Measurements from ENCODE around the gene LPP.

The LPP gene

DNA sequence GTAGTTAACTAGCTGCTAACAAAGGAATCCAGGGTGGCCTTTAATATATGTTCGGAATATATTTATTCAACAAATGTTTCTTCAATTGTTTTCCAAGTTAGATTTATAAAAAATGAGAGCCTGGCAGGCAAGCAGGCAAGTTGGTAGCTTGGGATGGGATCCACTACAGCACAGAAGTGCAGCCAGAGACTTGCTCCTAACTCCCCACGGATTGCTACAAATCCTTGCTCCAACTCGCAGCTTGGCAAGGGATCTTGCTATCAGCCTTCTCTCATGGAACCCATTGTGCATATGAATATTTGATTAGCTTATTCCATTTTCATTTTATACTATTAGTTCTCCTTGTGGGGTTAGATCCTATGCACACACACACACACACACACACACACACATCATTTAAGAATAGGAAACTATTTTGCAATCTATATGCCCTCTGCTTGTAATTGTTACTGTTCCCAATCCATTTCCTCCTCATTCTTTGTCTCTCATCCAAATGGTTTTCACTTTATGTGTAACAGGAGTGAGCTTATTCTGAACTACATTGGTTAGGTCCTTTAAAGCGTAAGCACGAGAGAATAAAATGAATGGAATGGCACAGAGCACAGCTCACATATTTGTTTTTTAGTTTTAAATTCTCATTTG lies 505.6 kb downstream of the LPP start:
- no peak for DNase-seq

DNA sequence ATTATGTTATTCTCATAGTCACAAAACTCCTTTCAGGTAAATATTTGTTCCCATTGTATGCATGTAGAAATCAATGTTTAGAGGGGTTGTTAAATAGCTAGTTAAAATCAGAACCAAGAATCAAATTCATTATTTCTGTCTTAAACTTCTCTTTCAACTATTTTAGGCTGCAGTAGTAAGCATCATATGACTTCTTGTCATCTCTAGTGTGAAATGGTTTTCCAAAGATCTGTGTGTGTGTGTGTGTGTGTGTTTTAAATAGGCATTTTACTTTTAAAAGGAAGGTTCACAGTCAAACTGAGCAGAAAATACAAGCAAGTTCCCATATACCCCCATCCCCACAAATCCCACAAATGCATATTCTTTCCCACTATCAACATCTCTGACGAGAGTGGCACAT lies 506.5 kb downstream of the LPP start:
- DNase-seq = no peak

DNA sequence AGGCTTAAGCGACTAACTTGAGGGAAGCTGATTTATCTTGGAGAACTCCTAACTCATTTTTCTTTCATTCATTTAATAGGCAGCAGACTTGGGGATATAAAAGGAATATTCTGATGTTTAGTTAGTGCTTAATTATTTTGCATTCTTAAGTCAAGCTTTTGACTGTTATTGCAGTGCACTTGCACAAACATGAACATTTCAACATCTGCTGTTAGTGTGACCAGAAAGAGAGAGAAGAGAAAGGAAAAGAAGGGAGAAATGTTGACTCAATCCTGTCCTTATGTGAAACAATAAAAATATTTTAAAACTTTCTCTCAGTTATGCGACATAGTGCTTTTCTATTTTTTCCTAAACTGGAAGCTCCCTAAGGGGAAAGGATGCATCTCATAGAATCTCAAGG lies 507.8 kb downstream of the LPP start:
- DNase-seq = no peak

DNA sequence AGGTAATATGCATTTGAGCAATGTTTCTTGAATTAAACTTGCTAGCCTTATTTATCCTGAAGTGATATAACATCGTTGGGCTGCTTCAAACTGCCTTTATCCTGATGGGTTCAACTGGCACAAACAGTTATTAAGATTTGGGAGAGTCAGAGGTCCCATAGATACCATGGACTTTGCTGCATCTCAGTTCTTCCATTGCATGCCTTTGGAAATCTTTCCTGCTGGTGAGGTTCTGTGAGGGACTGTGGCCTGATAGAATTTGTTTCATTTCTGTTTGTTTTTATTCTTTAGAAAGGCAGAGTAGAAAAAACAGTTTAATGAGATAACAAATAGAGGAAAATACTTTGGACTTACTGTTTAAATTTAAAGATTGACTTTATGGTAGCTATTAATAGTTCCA lies 508.3 kb downstream of the LPP start:
- DNase-seq = no peak

DNA sequence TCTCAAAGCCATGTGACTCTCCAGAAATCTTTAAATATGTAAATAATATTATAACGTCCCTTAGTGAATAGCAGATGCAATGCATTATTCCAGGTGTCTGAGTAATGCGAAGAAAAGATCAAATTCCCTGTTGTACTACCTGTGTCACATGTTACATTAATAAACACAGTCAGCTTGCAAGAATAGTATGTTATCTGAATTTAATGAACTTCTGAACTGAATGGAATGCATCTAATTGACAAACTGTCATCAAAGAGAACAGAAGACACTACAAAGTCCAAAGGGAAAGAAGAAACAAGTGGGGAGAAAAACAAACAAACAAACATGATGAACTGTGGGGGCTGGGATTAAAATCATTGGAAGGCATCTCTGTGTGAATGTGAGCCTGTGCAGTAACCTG lies 508.8 kb downstream of the LPP start:
- DNase-seq = no peak

DNA sequence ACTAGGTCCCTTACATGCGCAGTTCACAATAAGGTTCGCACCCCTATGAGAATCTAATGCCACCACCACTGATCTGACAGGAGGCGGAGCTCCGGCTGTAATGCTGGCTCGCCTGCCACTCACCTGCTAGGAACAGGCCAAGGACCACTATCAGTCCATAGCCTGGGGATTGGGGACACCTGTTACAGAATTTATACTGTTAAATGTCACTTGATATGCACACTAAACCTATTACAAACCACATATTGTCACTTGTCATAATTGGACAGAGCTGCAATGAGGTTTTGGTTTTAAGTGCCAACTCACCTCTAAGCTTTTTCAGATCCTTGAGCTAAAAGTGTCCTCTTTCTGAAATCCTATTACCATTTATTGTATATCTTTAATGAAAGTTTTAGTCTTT lies 509.9 kb downstream of the LPP start:
- DNase-seq = no peak

DNA sequence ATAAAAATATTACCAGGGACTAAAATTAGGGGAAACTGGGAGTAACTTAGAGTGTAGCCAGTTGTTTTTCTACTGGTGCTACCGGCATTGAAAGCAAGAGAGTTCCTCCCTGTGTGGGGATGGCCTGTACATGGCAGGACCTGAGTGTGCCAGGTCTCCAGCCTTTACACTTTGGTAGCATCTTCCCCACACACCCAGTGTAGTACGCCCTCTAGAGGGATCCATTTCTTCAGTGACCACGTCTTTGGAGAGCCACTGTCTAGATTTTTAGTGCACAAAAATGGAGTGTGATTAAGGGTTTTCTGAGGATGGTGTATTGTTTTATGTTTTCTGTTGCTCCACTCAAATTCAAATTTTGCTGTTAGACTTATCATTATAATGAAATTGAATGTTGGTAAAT lies 510.8 kb downstream of the LPP start:
- DNase-seq = no peak

DNA sequence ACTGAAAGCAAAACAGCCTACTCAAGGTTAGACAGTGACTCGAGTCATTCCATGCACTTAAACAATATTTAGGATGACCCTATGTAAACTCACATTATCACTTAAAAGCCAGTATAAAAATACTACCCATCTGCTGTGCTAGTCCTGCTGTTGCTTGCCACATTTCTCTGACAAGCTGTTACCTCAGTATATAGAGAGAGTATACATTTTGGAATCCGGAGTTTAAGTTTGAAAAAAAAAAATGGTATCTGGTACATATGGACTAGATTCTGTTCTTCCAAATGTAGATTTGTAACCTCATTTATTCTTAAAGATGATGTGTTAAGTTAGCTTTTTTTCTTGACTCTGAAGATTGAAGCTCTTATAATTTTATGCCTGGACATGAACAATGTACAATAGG lies 514.0 kb downstream of the LPP start:
- DNase-seq = no peak

DNA sequence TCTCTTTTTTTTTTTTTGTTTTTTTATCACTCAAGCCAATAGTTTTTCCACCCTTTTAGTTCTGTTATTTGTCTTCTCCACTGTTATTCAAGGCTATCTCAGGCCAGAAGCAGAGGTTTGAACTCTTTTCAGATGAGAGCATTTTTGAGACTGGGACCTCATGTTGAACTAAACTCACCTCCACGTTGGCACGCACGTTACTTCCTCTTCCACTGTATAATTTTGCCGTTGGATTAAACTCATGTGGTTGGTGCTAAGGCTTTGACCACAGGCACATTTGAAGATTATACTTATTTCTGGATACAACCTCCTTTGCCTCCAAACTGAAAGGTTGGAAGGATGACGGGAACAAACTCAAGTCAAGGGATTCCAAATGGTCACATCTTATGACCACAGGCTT lies 516.5 kb downstream of the LPP start:
- DNase-seq = no peak

DNA sequence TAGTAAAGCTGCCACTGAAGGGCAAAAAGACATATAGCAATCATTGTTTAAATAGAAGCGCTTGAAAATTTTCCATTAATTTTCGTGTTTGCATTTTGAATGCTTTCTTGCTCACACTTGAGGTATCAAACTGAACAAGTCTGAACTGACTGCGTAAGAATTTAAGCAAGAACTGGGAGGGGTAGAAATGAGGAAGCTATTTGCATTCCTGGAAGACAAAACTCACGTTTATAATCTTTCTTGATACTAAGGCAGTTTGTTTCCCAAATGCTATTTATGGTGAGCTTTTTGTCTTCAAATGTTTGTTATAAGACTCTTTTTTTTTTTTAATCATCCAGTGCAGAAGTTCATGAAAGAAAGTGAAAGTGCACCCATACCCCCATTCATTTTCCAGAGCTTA lies 518.0 kb downstream of the LPP start:
- no peak for DNase-seq

DNA sequence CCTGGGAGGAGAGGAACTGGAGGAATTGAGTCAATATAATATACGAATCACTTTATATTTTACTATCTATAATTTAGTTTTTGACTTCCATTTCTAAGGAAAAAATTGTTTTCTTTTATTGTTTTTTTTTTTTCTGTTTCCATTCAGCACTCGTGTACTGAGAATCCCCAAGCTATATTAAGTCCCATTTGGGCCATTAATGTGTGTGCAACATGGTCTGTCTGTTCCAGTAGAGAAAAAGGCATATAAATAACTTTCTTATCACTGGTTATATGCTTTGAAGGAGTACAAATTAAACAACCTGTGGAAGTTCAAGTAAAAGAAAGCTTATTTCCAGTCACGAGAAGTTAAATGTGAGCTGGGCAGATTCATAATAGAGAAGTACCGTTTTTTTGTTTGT lies 518.9 kb downstream of the LPP start:
- no peak for DNase-seq

DNA sequence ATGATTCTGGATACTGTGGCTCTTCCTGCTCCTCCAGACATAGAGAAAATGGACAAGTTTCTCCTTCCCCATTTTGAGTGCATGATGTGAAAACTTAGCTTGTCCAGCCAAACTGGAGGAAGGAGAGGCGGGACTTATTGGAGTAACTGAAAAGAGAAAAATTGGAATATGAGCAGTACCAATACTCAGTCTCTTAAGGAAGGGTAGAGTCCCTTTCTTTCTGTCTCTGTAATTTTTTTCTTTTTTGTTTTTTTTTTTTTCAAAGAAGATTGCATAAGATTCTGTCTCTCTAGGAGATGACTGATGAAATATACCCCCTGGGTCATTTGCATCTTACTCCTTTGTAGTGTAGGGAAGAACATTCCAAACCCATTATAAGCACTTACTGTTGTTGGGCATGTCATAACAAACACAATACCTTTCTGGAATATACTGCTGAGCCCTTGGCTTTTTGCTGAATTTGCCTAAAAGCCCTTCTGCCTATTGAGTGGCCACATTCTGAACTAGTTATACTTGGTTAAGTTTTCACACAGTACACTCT lies 519.8 kb downstream of the LPP start:
- DNase-seq = peak; percentile 84

DNA sequence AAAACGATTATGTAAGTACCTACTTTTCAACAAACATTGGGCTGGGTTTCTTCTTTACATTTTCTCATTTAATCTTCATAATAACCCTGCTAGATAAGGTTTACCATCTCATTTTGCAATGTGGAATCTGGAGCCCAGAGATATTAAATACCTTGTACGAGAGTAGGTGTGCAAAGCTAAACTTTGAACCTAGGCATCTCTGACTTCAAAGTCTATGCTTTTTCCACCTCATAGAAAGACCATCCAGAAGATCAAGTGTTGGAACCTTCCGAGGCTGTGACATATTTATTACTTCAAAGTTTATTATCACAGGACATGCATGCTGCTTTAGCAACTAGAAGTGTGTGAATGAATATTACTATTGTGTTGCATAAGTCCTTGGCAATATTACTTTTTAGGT lies 520.6 kb downstream of the LPP start:
- DNase-seq = no peak

DNA sequence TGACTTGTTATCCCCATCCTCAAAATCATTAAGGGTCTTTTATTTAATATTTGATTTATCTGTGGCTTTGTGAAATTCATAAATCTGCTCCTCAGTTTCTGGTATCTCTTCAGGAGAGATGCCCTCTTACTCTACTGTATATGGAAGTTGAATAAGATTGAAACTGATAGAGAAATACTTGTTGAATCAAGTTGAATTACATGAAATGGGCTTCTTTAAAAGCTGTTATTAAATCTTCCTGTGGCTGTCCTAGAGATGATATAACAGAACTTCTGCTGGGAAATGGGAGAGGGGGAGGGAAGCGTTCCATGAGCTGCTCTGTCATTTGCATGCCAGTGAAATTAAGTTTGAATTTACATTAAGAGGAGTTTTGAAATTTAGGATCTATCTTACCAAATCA lies 523.4 kb downstream of the LPP start:
- DNase-seq = no peak

DNA sequence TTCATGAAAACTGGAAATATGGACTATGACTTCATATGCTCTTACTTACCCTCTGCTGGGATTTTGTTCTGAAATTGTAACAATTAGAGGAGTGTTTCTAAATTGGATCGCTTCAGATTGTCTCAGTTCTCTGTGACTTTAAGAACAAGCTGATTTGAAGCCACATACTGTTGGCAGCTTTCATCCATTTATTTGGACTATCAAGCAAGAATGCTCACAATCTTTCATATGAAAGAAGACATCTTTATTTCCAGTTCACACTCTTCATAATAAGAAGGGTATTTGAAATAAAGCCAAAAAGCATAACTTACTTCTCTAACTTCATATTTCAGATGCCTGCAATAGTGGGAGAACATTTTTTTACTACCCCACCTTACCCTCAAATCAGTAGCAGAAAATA lies 526.2 kb downstream of the LPP start:
- peak; percentile 63 for DNase-seq

DNA sequence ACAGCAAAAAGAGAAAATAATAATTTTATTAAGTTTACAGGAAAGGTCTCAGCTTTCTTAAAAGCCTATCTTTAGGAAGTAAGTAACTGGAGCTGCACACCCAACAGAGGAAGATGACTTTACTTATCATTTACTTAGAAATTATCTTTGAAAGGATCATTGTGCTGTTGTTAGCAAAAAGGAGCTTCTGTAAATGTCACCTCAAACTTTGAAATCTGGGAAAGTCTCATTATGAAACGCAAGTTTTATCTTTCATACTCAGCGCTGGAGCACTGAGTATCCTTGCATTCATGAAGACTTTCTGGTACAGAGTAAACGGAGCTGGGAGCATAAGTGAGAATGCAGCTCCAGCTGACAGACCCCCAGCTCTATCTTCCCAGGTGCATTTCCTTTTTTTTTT lies 526.6 kb downstream of the LPP start:
- no peak for DNase-seq

DNA sequence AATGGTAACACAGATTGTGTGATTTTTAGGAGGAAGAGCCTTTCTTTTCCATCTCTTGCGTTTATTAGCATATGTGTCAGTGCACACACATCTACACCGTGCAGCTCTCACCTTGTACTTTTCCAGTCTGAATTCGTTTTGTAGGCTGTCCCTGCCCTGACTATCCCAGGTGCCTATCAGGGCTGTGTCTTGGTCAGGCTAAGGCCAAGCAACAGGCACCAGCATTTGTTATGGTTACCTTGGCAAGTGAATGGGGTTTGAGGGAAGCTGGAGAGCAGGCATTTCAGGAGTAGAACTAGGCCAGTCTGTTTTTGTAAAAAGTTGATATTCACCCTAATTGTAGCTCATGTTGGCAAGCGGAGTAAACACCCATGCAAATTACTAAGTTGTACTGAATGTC lies 528.4 kb downstream of the LPP start:
- no peak for DNase-seq

DNA sequence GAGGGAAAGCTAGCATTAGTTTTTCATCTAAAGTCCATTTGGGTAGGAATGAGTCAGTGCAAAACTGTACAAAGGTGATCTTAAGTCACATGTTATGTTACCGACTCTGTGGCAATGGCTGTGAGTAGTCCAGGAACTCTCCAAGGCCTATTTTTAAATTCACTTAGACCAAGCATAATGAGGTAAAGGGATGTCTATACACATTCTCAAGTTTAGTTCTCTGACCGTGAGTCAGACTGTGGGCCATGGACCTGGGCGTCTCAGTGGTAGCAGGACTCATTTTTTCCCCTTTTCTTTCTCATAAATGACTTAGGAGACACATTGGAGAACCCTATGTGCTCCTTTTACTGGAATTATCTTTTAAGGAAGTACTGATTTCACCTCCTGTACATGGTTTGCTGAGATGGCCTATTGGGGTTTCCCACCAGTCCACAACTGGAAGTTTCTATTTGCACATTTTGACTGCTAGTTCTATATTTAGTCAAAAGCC lies 529.1 kb downstream of the LPP start:
- DNase-seq = peak; percentile 60

DNA sequence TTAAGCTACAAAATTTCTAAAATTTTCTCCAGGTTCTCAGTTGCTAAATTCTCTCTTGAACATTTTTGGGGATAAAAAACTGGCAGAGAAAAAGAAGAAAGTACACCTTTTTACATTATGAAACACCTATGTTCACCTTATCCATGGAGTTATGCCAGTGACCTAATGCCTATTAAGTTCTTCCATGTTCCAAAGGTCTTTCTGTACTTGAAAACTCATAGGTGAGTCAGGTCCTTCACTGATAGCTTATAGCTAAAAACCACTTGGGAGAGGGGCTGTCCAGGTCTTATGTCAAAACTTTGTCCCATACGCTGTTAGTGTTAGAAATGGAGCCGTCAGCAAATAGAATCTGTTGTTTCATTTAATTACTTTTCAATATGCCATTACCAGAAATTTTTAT lies 530.3 kb downstream of the LPP start:
- no peak for DNase-seq

DNA sequence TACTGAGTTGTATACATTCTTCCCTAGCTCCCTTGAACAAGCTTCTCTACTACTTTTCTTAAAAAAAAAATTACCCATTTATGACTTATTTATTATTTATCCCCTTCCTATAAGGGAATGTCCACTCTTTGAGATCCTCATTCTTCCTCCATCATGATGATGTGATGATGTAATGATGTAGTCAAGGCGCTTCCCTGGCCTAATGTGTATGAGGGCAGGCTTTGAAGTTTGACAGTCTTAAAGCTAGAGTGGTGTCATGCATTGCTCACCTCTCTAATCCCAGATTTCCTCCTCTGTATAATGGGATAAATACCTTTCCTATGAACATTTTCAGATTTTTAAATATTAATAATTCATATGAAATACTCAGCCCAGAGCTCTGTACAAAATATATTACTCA lies 531.8 kb downstream of the LPP start:
- DNase-seq = no peak

DNA sequence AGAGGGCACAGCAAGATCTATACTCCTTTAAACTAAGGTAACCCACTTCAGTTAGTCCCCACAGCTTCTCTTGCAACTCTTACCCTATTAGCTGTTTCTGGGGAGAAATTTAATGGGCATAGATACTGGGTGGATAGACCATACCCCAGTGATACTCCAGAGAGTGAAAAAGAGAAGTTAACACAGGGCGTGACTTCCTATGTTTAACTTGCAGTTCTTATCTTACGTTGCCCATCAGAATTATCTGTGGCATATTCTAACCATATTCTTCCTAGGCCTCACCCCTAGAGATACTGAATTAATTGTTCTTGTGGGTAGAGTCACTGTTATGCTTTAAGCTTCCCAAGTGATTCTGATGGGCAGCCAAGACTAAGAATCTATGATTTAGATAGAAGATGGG lies 532.4 kb downstream of the LPP start:
- DNase-seq = no peak

DNA sequence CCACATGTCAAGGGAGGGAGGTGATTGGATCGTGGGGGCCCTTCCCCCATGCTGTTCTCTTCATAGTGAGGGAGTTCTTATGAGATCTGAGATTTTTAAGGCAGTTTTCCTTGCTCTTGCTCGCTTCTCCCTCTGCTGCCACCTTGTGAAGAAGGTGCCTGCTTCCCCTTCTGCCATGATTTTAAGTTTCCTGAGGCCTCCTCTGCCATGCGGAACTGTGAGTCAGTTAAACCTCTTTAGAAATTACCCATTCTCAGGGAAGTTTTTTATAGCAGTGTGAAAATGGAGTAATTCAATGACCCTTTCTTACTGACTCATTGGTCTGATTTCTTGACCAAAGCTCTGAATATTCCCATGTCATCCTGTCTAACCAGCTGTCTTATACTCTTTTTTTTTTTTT lies 533.4 kb downstream of the LPP start:
- peak; percentile 60 for DNase-seq

DNA sequence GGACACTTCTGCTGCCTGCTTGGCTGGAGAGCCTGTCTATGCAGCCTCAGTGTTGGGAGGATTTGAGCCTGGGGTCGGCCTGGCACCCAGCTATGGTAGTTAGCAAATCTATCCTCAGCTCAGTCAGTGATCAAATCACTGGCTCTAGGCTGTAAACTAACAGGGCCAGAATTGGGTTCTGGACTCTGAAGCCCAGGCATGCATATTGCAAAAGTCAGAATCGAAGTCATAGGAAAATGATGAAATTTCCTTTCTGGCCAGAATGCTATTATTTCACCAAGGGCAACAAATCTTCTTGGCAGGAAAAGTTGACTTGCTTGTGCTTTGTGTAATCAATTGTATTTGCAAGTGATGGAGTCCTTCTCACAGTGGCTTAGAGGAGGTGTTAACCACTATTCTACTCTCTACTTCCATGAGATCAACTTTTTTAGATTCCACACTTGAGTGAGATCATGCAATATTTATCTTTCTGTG lies 535.2 kb downstream of the LPP start:
- DNase-seq = peak; percentile 35

DNA sequence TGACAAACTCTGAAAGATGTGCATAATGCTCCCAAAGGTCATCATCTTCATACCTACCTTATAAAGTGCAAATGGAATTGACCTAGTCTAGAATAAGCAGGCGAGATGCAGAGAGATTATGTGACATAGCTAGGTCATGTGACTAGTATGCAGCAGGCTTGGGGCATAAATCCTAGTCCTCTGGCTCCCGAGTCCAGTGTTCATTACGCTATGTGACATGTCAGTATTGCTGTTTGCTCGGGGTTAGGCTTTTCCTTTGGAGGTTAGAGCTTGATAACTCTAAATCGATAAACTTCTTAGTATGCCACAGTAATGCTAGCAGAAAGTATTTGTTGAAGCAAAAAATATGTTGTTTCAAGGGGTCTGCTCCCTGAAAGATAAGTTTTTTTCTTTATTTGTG lies 536.1 kb downstream of the LPP start:
- no peak for DNase-seq

DNA sequence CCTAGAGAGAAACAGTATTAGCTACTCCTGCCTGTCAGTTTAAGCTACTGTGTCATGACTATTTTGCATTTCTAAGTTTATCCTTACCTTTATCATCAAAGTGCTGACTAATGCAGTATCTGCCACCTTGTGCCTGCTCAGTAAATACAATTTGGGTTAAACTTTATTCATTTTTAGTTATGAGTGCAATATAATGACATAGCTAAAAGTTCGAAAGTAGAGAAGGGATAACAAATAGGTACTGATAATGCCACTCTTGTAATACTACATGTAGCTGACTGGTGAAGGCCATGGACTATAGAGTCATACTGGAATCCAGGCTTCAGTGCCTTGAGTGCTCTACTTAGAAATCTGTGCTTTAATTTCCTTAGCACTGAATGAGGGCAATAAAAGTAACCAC lies 537.0 kb downstream of the LPP start:
- no peak for DNase-seq

All from fibroblast of skin of back (primary cell).